CD14-positive monocyte (primary cell): Measurements from ENCODE around the gene RALGAPA2. TPM values are rescaled to one million over a fixed set of nuclear protein-coding genes. Genes with fewer than 3 reads are reported as not detected.

Experiments
- DNase-seq, 3 donors: peaks; one replicate each; pipeline ENCODE4 v3.0.0-alpha.2; 2011 to 2022
- H2AFZ ChIP-seq: 2 replicates; pipeline ENCODE4 v1.6.0; 2012; ENCODE audit warnings: mild to moderate bottlenecking, low read depth, low read length, inconsistent platforms; ENCODE audit not compliant: insufficient read depth, poor library complexity, severe bottlenecking
- H3K27ac ChIP-seq, 2 donors: 1 replicate in 1 of 2; 2 replicates in 1 of 2; pipeline ENCODE4 v1.5.1; 2012 to 2013; ENCODE audit warnings: low read length in 2 of 2, control low read depth in 1 of 2, inconsistent platforms in 1 of 2, low read depth in 1 of 2, mild to moderate bottlenecking in 1 of 2
- H3K27me3 ChIP-seq, 2 donors: one replicate each; pipeline versions ENCODE4 v1.6.0 to v1.6.1; 2011 to 2013; ENCODE audit warnings: low read length in 2 of 2; ENCODE audit not compliant: control insufficient read depth in 2 of 2, insufficient read depth in 2 of 2
- H3K36me3 ChIP-seq, 2 donors: replicated peaks in 1 of 2; 1 replicate in 1 of 2; 2 replicates in 1 of 2; pipeline versions ENCODE4 v1.5.1 to v1.6.1; 2012 to 2013; ENCODE audit warnings: low read length in 2 of 2, control low read depth in 1 of 2, inconsistent platforms in 1 of 2, mild to moderate bottlenecking in 1 of 2; ENCODE audit not compliant: insufficient read depth in 2 of 2, control insufficient read depth in 1 of 2
- H3K4me1 ChIP-seq, 2 donors: 1 replicate in 1 of 2; 2 replicates in 1 of 2; pipeline versions ENCODE4 v1.5.1 to v1.6.1; 2012 to 2013; ENCODE audit warnings: low read length in 2 of 2, control low read depth in 1 of 2, inconsistent platforms in 1 of 2, mild to moderate bottlenecking in 1 of 2, moderate library complexity in 1 of 2; ENCODE audit not compliant: insufficient read depth in 2 of 2, control insufficient read depth in 1 of 2
- H3K4me2 ChIP-seq: replicated peaks from 2 replicates; pipeline ENCODE3; 2012; ENCODE audit warnings: low read length, moderate library complexity, mild to moderate bottlenecking; ENCODE audit not compliant: poor library complexity, severe bottlenecking; ENCODE audit errors: extremely low read depth
- H3K4me3 ChIP-seq, 3 experiments: fragments of 200-600 bp in 1 of 3; sonication (generic) in 1 of 3; replicated peaks in 1 of 3; 1 replicate in 2 of 3; 2 replicates in 1 of 3; pipeline ENCODE4 v1.5.1; 2011 to 2013; ENCODE audit warnings: low read length in 3 of 3, mild to moderate bottlenecking in 3 of 3, control low read depth in 2 of 3, low read depth in 2 of 3, inconsistent platforms in 1 of 3, moderate library complexity in 1 of 3
- H3K79me2 ChIP-seq: 2 replicates; pipeline ENCODE4 v1.6.0; 2012; ENCODE audit warnings: mild to moderate bottlenecking, control low read depth, inconsistent platforms, low read length, moderate library complexity; ENCODE audit not compliant: insufficient read depth
- H3K9ac ChIP-seq: 2 replicates; pipeline ENCODE4 v1.6.0; 2017; ENCODE audit warnings: low read length, mild to moderate bottlenecking; ENCODE audit not compliant: insufficient read depth, poor library complexity, severe bottlenecking
- H3K9me3 ChIP-seq, 2 donors: replicated peaks in 1 of 2; 1 replicate in 1 of 2; 2 replicates in 1 of 2; pipeline versions ENCODE4 v1.5.1 to v1.6.1; 2012 to 2013; ENCODE audit warnings: low read length in 2 of 2, control low read depth in 1 of 2; ENCODE audit not compliant: control insufficient read depth in 1 of 2, insufficient read depth in 1 of 2
- H4K20me1 ChIP-seq: 2 replicates; pipeline ENCODE4 v1.6.0; 2012; ENCODE audit warnings: mild to moderate bottlenecking, low read length, control low read depth, moderate library complexity; ENCODE audit not compliant: insufficient read depth
- H3K27ac Mint-ChIP-seq, 7 donors: one replicate each; pipeline ENCODE4 v1.8.0; 2020; ENCODE audit warnings: mild to moderate bottlenecking in 7 of 7, mixed read lengths in 7 of 7, moderate library complexity in 6 of 7, inconsistent platforms in 2 of 7
- H3K27me3 Mint-ChIP-seq, 3 donors: one replicate each; pipeline ENCODE4 v1.8.0; 2021 to 2022; ENCODE audit warnings: low read depth in 3 of 3, mild to moderate bottlenecking in 3 of 3, mixed read lengths in 3 of 3, moderate library complexity in 3 of 3, inconsistent platforms in 1 of 3
- H3K36me3 Mint-ChIP-seq, 2 donors: one replicate each; pipeline ENCODE4 v1.8.0; 2020; ENCODE audit warnings: mixed read lengths in 2 of 2, inconsistent platforms in 1 of 2, mild to moderate bottlenecking in 1 of 2
- H3K4me1 Mint-ChIP-seq: one replicate; pipeline ENCODE4 v1.8.0; 2020; ENCODE audit warnings: mild to moderate bottlenecking, mixed read lengths
- H3K4me3 Mint-ChIP-seq, 2 donors: one replicate each; pipeline ENCODE4 v1.8.0; 2020; ENCODE audit warnings: mild to moderate bottlenecking in 2 of 2, mixed read lengths in 2 of 2, moderate library complexity in 1 of 2
- H3K9me3 Mint-ChIP-seq, 7 donors: one replicate each; pipeline ENCODE4 v1.8.0; 2020 to 2022; ENCODE audit warnings: mixed read lengths in 7 of 7, mild to moderate bottlenecking in 6 of 7, moderate library complexity in 6 of 7, inconsistent platforms in 2 of 7
- CTCF ChIP-seq: fragments of 200-600 bp; IDR thresholded peaks from one replicate; pipeline ENCODE4 v1.8.0; 2022; ENCODE audit warnings: antibody characterized with exemption, mild to moderate bottlenecking
- WGBS: methylation state at CpG from one replicate; pipeline ENCODE4 v1.1.5; 2013; ENCODE audit warnings: missing lambda C conversion rate; ENCODE audit not compliant: insufficient coverage; 5-methylcytosine and 5-hydroxymethylcytosine counted together
- intact Hi-C, 2 donors: fragments of 100-400 bp; cut with micrococcal nuclease; formaldehyde crosslinking; loops; one replicate each; pipeline versions ENCODE4 v1.15.0 to v1.15.1; 2023
- polyA plus RNA-seq, 3 donors: library from polyadenylated mRNA; depleted of rRNA in 1 of 3; unstranded in 2 of 3; stranded (reverse) in 1 of 3; fragments of 300-500 nt in 2 of 3; fragments of >200 nt in 1 of 3; fragmentation: Illumina TruSeq in 2 of 3; gene quantifications; 1 replicate in 2 of 3; 2 replicates in 1 of 3; pipeline ENCODE4 v1.2.3, GENCODE V29; 2012 to 2021

Gene RALGAPA2
- polyA plus RNA-seq, 3 donors: 6.2 to 13.0 (median 8.9) TPM

GRCh38 chr20:20657092-20657491, 55.4 kb downstream of the RALGAPA2 start:
- 97% methylated on average over 4 of the region's 6 CpGs for WGBS
- no peak overlapping the region for H2AFZ ChIP-seq
- no peaks in the 10 kb centered on the region for H3K9me3 ChIP-seq
- no peaks in the 10 kb centered on the region for H3K4me1 Mint-ChIP-seq
- H3K4me3 Mint-ChIP-seq: no peak overlapping the region
- H3K4me3 ChIP-seq: no peak overlapping the region
- no peak overlapping the region for H3K27ac ChIP-seq
- H3K27me3 Mint-ChIP-seq: no peaks in the 10 kb centered on the region
- intact Hi-C loops: no loop called here
- peaks cover 14 to 61% of the 10 kb centered on the region in 2 donors for H3K36me3 ChIP-seq
- H4K20me1 ChIP-seq: peaks cover 5% of the 10 kb centered on the region
- H3K27me3 ChIP-seq: no peaks in the 10 kb centered on the region
- TF ChIP-seq CTCF: no peak
- no peaks in the 10 kb centered on the region for H3K4me1 ChIP-seq
- no peak for DNase-seq
- H3K4me2 ChIP-seq: no peak overlapping the region
- no peaks in the 10 kb centered on the region for H3K9me3 Mint-ChIP-seq
- peaks cover 47 to 50% of the 10 kb centered on the region in 2 donors for H3K36me3 Mint-ChIP-seq
- no peak overlapping the region for H3K27ac Mint-ChIP-seq
- no peak overlapping the region for H3K9ac ChIP-seq
- H3K79me2 ChIP-seq: peaks cover 8% of the 10 kb centered on the region

DNA sequence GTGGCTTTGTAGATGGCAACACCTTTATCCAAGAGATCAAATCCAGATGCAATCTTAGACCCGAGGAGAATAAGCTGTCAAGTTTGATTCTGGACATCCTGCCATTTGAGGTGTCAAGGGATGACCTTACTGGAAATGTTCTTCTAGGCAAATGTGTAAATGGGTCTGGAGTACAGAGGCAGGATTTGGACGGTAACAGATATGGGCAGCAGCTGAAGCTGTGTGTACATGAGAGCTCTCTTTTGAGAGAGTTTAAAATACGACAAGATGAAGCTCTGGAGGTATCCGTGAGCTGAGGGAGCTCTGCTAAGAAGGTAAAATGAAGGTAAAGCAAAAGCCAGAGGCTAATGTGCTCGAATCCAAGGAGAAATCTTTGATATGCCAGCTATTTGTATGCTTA, 56.6 kb downstream of the RALGAPA2 start:
- H3K27me3 Mint-ChIP-seq: no peaks in the 10 kb centered on the region
- no peaks in the 10 kb centered on the region for H3K4me1 ChIP-seq
- no peaks in the 10 kb centered on the region for H4K20me1 ChIP-seq
- no peak for TF ChIP-seq CTCF
- H3K36me3 Mint-ChIP-seq: peaks cover 44 to 45% of the 10 kb centered on the region in 2 donors
- H3K4me3 Mint-ChIP-seq: no peak overlapping the region
- H3K9me3 ChIP-seq: no peaks in the 10 kb centered on the region
- no peak for DNase-seq
- H3K27ac ChIP-seq: no peak overlapping the region
- no peaks in the 10 kb centered on the region for H3K9me3 Mint-ChIP-seq
- H3K36me3 ChIP-seq: peaks cover 16 to 63% of the 10 kb centered on the region in 2 donors
- H3K27ac Mint-ChIP-seq: no peak overlapping the region
- no peak overlapping the region for H3K9ac ChIP-seq
- no peak overlapping the region for H3K4me2 ChIP-seq
- H3K79me2 ChIP-seq: peaks cover 6% of the 10 kb centered on the region
- WGBS: 92% methylated on average over 4 of the region's 5 CpGs
- no peaks in the 10 kb centered on the region for H3K4me1 Mint-ChIP-seq
- no peaks in the 10 kb centered on the region for H3K27me3 ChIP-seq
- H3K4me3 ChIP-seq: no peak overlapping the region
- H2AFZ ChIP-seq: no peak overlapping the region
- intact Hi-C loops: no loop called here
